ENCODE results near the gene PHF21B. TPM values are rescaled to one million over a fixed set of nuclear protein-coding genes. Genes with fewer than 3 reads are reported as not detected.

Gene PHF21B
- total RNA-seq, 2 experiments from 2014 or later, result 0.92 to 1.1 TPM

GRCh38 chr22:44956840-44957767 is 52.7 kb downstream of the PHF21B start:
- no peak for TF ChIP-seq CTCF (IDR thresholded peaks at IDR 0.05)
- Mint-ChIP-seq H3K27ac (no peak overlapping the region), H3K27me3 (peaks cover 6% of the 10 kb centered on the region), H3K36me3 (ENCODE audit: low read depth) (no peaks in the 10 kb centered on the region), H3K4me3 (no peak overlapping the region), H3K4me1 (ENCODE audit: low read depth) (no peaks in the 10 kb centered on the region), H3K9me3 (no peaks in the 10 kb centered on the region)
- POLR2A ChIA-PET, result no interaction called here
- intact Hi-C loops (cut with micrococcal nuclease), result no loop called here
- CTCF ChIA-PET, result no interaction called here
- ATAC-seq (no peak), DNase-seq (no peak)

- Mint-ChIP-seq H3K4me1 (ENCODE audit: low read depth) (no peaks in the 10 kb centered on the region), H3K27ac (no peak overlapping the region), H3K9me3 (peaks cover 3% of the 10 kb centered on the region), H3K27me3 (peaks cover 6% of the 10 kb centered on the region), H3K36me3 (ENCODE audit: low read depth) (no peaks in the 10 kb centered on the region), H3K4me3 (no peak overlapping the region)
- intact Hi-C loops (cut with micrococcal nuclease), result no loop called here
- no peak for TF ChIP-seq CTCF (IDR thresholded peaks at IDR 0.05)
- CTCF ChIA-PET, result interaction anchor here (2.0 kb wide), 1 partner anchor 15 kb away, joined by 4 read pairs; no protein-coding TSS in a partner anchor
- POLR2A ChIA-PET, result interaction anchor here (0.7 kb wide), 1 partner anchor 584 kb away, joined by 3 read pairs; no protein-coding TSS in a partner anchor
- DNase-seq (no peak), ATAC-seq (no peak)
Observed at GRCh38 chr22:44955102-44955501, 54.7 kb downstream of the PHF21B start.

- DNase-seq (no peak), ATAC-seq (no peak)
- Mint-ChIP-seq H3K4me3 (no peak overlapping the region), H3K4me1 (ENCODE audit: low read depth) (no peaks in the 10 kb centered on the region), H3K27ac (no peak overlapping the region), H3K36me3 (ENCODE audit: low read depth) (no peaks in the 10 kb centered on the region), H3K9me3 (peaks cover 3% of the 10 kb centered on the region), H3K27me3 (peaks cover 6% of the 10 kb centered on the region)
- POLR2A ChIA-PET, result no interaction called here
- CTCF ChIA-PET, result interaction anchor here (2.0 kb wide), 1 partner anchor 16 kb away, joined by 4 read pairs; no protein-coding TSS in a partner anchor
- TF ChIP-seq CTCF (IDR thresholded peaks at IDR 0.05), result no peak
- intact Hi-C loops (cut with micrococcal nuclease), result no loop called here
Observed at GRCh38 chr22:44954149-44954548, 55.7 kb downstream of the PHF21B start.

- no peak for DNase-seq
- Mint-ChIP-seq H3K27ac (no peak overlapping the region), H3K4me1 (ENCODE audit: low read depth) (no peaks in the 10 kb centered on the region), H3K36me3 (ENCODE audit: low read depth) (no peaks in the 10 kb centered on the region), H3K27me3 (peaks cover 4% of the 10 kb centered on the region), H3K9me3 (peaks cover 3% of the 10 kb centered on the region), H3K4me3 (no peak overlapping the region)
- ATAC-seq, result no peak
- ChIA-PET CTCF (no interaction called here), POLR2A (no interaction called here)
- intact Hi-C loops (cut with micrococcal nuclease), result no loop called here
- no peak for TF ChIP-seq CTCF (IDR thresholded peaks at IDR 0.05)
Observed at GRCh38 chr22:44952863-44953746, 56.7 kb downstream of the PHF21B start.

GRCh38 chr22:44951510-44951816 is 58.3 kb downstream of the PHF21B start:
- no peak for ATAC-seq
- intact Hi-C loops (cut with micrococcal nuclease), result no loop called here
- H3K9me3 Mint-ChIP-seq, result peaks cover 3% of the 10 kb centered on the region
- peaks cover 4% of the 10 kb centered on the region for H3K27me3 Mint-ChIP-seq
- POLR2A ChIA-PET, result no interaction called here
- H3K27ac Mint-ChIP-seq, result no peak overlapping the region
- TF ChIP-seq CTCF (IDR thresholded peaks at IDR 0.05), result no peak
- no peaks in the 10 kb centered on the region for H3K4me1 Mint-ChIP-seq (ENCODE audit: low read depth)
- H3K36me3 Mint-ChIP-seq (ENCODE audit: low read depth), result no peaks in the 10 kb centered on the region
- H3K4me3 Mint-ChIP-seq, result no peak overlapping the region
- CTCF ChIA-PET, result no interaction called here
- DNase-seq, result no peak

Measured in activated CD8-positive, alpha-beta T cell treated with anti-CD3 and anti-CD28 coated beads for 36 hours (primary cell).